Measurements from ENCODE around the gene PAX7.
"Not testable (repeated sequence)": the region's sequence is repeated elsewhere in the genome, so short reads cannot be mapped to it uniquely, and the experiment has no call there.

Gene PAX7

GRCh38 chr1:18766328-18766727 lies 135.7 kb downstream of the PAX7 start:
- peaks cover 21% of the 10 kb centered on the region for H3K27me3 ChIP-seq

GRCh38 chr1:18767576-18767975 lies 136.9 kb downstream of the PAX7 start:
- H3K4me1 ChIP-seq (ENCODE audit: control insufficient read depth in 1 of 2, insufficient read depth in 1 of 2, low read depth in 1 of 2, low read length in 1 of 2); H3K4me3 ChIP-seq (ENCODE audit: low read depth in 1 of 2, low read length in 1 of 2); H3K36me3 ChIP-seq; H3K9me3 ChIP-seq; H3K27ac ChIP-seq: not testable (repeated sequence)
- peaks cover 26% of the 10 kb centered on the region for H3K27me3 ChIP-seq

More at GRCh38 chr1:18766328-18766727, 135.7 kb downstream of the PAX7 start:
- no peaks in the 10 kb centered on the region for H3K4me1 ChIP-seq (ENCODE audit: control insufficient read depth in 1 of 2, insufficient read depth in 1 of 2, low read depth in 1 of 2, low read length in 1 of 2)
- no peaks in the 10 kb centered on the region for H3K9me3 ChIP-seq
- H3K36me3 ChIP-seq: no peaks in the 10 kb centered on the region
- H3K27ac ChIP-seq: no peak overlapping the region
- H3K4me3 ChIP-seq (ENCODE audit: low read depth in 1 of 2, low read length in 1 of 2): no peak overlapping the region
- no peak for TF ChIP-seq CTCF (IDR thresholded peaks at IDR 0.05)

- TF ChIP-seq CTCF (IDR thresholded peaks at IDR 0.05): no peak
- H3K9me3 ChIP-seq: no peaks in the 10 kb centered on the region
- H3K27ac ChIP-seq: no peak overlapping the region
- no peaks in the 10 kb centered on the region for H3K4me1 ChIP-seq (ENCODE audit: control insufficient read depth in 1 of 2, insufficient read depth in 1 of 2, low read depth in 1 of 2, low read length in 1 of 2)
- no peak overlapping the region for H3K4me3 ChIP-seq (ENCODE audit: low read depth in 1 of 2, low read length in 1 of 2)
- H3K27me3 ChIP-seq: peaks cover 31% of the 10 kb centered on the region
- no peaks in the 10 kb centered on the region for H3K36me3 ChIP-seq
These were observed 137.4 kb downstream of the PAX7 start for GRCh38 chr1:18768086-18768485.

- Histone ChIP-seq H3K27me3 (peaks cover 37% of the 10 kb centered on the region), H3K9me3 (no peaks in the 10 kb centered on the region), H3K4me1 (ENCODE audit: control insufficient read depth in 1 of 2, insufficient read depth in 1 of 2, low read depth in 1 of 2, low read length in 1 of 2) (no peaks in the 10 kb centered on the region), H3K4me3 (ENCODE audit: low read depth in 1 of 2, low read length in 1 of 2) (no peak overlapping the region), H3K27ac (no peak overlapping the region), H3K36me3 (no peaks in the 10 kb centered on the region)
- TF ChIP-seq CTCF (IDR thresholded peaks at IDR 0.05): no peak
These were observed 138.5 kb downstream of the PAX7 start for GRCh38 chr1:18769140-18769539.

- no peak for TF ChIP-seq CTCF (IDR thresholded peaks at IDR 0.05)
- H3K27me3 ChIP-seq: peaks cover 38% of the 10 kb centered on the region
These were observed 140.2 kb downstream of the PAX7 start for GRCh38 chr1:18770799-18771198.

GRCh38 chr1:18773753-18774152 lies 143.1 kb downstream of the PAX7 start:
- H3K4me1 ChIP-seq (ENCODE audit: control insufficient read depth in 1 of 2, insufficient read depth in 1 of 2, low read depth in 1 of 2, low read length in 1 of 2): no peaks in the 10 kb centered on the region
- H3K27me3 ChIP-seq: peaks cover 47% of the 10 kb centered on the region
- H3K9me3 ChIP-seq: no peaks in the 10 kb centered on the region
- no peaks in the 10 kb centered on the region for H3K36me3 ChIP-seq
- H3K4me3 ChIP-seq (ENCODE audit: low read depth in 1 of 2, low read length in 1 of 2): no peak overlapping the region
- no peak for TF ChIP-seq CTCF (IDR thresholded peaks at IDR 0.05)
- no peak overlapping the region for H3K27ac ChIP-seq

More at GRCh38 chr1:18770799-18771198, 140.2 kb downstream of the PAX7 start:
- no peaks in the 10 kb centered on the region for H3K36me3 ChIP-seq
- H3K4me3 ChIP-seq (ENCODE audit: low read depth in 1 of 2, low read length in 1 of 2): no peak overlapping the region
- H3K9me3 ChIP-seq: no peaks in the 10 kb centered on the region
- H3K27ac ChIP-seq: no peak overlapping the region
- H3K4me1 ChIP-seq (ENCODE audit: control insufficient read depth in 1 of 2, insufficient read depth in 1 of 2, low read depth in 1 of 2, low read length in 1 of 2): no peaks in the 10 kb centered on the region
